HL-60 (cell line): ENCODE results near the gene FCN2.

Source experiments
- CTCF ChIP-seq: IDR thresholded peaks from one replicate; pipeline ENCODE4 v1.5.1; 2011; ENCODE audit warnings: low read length, control low read depth, inconsistent platforms; ENCODE audit not compliant: insufficient read depth
- POLR2AphosphoS5 ChIP-seq: IDR thresholded peaks from 2 replicates; pipeline ENCODE4 v1.6.1; 2012; ENCODE audit warnings: low read depth

- TF ChIP-seq POLR2AphosphoS5 (no peak), CTCF (no peak)
Measured at GRCh38 chr9:134871697-134872340, 8.8 kb upstream of the FCN2 start.
